GM18858 (cell line): Measurements from ENCODE around the gene LYRM4.
"Not testable (repeated sequence)": the region's sequence is repeated elsewhere in the genome, so short reads cannot be mapped to it uniquely, and the experiment has no call there.

Experiments used
- ATAC-seq: cut with Tn5 transposase; IDR thresholded peaks from one replicate; pipeline ENCODE4 v1.9.1; 2021; ENCODE audit not compliant: unreplicated experiment

LYRM4 gene

DNA sequence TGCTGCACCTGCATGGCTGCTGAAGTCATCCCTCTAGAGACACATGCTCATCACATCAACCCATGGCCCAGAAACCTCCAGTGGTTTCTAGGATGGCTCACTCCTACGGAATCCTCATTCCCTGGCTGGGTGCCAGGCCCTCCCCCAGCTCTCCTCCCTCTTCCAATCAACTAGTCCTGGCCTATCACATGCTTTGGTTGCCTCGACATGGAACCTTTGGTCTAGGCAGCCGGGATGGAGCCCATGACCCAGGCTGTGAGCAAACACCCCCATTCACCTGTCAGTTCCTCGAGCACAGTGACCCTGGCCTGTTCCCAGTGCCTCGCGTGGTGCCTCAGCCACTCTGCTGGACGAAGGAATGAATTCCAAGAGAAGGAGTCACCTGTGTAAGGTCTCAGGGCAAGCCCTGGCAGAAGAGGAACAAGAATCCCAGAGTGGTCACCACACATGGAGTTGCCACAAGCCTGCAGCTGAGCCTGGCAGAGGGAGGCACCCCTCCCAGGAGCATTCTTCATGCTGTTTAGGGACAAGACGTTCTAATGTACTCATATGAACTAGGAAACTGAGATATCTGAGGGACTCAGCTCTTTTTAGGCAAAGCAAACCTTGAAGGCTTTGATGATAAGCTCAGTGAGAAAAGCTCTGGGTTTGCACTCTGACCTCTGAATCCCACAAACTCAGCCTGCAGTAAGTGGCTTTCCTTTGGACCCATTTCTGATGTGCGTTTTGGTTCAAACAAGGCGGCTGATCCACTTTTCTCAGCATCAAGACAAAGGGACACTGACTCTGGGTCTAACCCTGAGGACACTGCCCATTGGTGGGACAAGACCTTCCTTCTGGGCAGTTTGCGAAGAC lies 135.4 kb downstream of the LYRM4 start:
- ATAC-seq: no peak

DNA sequence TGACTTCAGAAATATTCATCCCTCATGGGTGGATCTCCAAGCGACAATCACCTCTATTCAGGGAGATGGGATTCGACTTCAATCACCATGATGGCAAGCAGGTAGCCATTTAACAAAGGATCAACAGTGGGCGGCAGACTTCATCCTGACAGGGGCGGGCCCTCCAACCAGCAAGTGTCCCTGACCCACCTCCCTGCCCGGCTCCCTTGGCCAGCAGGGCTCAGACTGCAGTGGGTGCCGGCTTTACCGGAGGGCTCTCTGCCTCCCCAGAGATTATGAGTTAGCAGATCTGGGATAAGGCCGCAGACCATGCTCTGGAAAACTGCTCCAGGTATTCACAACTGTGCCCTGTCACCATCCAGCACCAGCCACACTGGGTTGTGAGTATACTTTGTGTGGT lies 136.2 kb downstream of the LYRM4 start:
- ATAC-seq: no peak

- no peak for ATAC-seq
These were observed 137.2 kb downstream of the LYRM4 start for GRCh38 chr6:5123296-5124143.

DNA sequence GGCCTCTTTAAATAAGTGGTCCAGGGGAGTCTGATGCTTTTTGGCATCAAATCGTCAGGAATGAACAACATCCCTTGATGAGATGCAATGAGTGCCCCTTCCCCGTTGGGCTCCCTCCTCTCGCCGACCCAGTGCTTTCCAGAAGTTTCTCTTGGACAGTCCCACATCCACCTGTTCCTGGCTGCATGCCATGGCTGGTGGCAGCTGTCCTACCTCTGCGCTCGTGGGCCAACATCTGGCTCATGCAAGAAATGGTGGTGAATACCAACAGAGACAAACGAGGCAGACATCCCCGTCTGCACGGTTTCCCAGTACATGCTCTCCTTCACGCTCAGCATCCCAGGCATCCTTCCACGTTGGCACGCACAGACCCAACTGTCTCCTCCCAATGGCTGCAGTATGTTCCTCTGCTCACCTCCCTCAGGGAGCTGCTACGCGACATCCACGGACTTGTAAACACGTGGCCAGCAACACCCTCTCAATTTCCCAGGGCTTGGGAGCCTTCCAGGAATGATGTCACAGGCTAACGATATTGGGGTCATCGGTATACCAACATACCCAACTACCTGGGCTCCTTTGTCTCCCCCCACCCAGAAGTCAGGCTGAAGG lies 138.1 kb downstream of the LYRM4 start:
- ATAC-seq: no peak

DNA sequence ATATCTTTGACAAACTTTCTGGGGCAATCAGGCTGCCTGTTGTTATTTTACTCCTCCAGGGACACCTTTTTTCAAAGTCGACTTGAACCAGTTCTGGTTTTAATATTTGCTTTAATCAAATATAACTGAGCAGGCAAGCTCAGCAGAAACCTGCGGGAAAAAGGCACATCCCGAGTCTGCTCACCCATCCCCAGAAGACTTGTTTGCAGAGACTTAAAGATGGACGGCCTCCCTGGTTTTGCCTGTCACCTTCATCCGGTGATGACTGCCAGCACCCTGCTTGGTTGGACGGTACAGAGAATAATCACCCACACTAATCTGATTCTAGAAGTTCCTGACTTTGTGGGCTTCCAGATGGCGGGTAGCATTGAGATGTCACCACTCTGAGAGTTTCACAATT lies 138.8 kb downstream of the LYRM4 start:
- no peak for ATAC-seq

DNA sequence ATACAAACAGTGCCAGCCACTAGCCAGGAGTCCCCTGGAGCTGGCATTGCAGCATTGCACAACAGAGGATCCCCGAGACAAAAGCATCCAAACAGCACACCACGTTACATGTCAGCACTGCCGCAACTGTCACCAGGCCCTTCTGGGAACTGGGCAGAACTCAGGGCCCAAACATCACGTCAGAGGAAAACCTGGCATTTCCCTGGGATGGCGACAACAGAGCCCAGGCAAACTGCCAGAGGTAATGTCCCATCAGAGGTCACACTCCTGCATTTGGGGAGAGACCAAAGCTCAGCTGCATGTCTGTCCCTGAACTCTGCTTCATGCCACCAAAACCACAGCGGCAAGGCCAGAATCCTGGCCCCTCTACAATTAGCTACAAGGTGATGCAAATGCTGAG lies 139.3 kb downstream of the LYRM4 start:
- no peak for ATAC-seq

- ATAC-seq: not testable (repeated sequence)
These were observed 140.2 kb downstream of the LYRM4 start for GRCh38 chr6:5120543-5120942.

DNA sequence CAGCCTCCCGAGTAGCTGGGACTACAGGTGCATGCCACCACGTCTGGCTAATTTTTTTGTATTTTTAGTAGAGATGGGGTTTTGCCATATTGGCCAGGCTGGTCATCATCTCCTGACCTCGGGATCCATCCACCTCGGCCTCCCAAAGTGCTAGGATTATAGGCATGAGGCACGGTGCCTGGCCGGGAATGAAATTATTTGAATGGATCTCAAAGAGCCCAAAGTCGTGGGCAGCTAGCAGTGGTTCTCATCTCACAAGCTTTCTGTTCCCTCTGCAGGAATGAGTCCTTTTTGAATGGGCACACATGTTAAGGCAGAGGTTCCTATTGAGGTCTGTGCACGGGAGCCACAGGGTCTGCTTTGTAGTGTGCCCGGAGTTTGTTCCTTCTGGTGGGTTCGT lies 140.7 kb downstream of the LYRM4 start:
- no peak for ATAC-seq

GRCh38 chr6:5119090-5119951 lies 141.4 kb downstream of the LYRM4 start:
- ATAC-seq: no peak

DNA sequence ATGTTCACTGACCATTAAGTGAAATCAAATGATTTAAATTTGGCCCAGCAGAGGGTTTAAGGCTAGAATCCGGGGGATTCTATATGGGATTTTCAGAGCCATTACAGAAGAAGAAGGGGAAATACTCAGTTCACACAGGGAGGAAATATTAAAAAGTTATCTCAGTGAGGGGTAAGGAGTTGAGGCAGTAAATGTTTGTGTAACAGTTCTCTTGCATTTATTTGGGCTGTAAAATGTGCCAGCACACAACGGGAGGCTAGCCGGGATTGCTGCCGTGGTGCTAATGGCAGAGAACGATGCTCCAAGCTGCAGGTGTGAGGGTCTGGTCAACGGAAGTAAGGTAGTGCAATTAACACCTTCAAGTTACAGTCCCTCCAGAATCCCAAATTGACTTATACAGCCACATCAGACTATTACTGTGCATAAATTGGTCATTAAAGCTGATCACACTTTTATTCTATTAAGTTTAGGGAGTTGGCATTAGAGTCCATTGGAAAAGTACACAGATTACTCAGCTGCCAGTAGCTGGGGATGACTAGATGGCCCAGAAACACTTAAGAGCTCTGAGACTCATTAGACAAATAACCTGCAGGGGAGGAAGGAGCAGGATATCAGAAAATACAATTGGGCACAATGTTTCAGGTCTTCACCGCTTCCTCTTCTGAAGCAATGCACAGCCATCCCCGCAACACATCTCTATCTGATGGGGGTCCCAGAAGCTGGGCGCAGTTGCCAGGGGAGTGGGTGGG lies 144.3 kb downstream of the LYRM4 start:
- no peak for ATAC-seq

GRCh38 chr6:5115168-5115567 lies 145.6 kb downstream of the LYRM4 start:
- no peak for ATAC-seq

DNA sequence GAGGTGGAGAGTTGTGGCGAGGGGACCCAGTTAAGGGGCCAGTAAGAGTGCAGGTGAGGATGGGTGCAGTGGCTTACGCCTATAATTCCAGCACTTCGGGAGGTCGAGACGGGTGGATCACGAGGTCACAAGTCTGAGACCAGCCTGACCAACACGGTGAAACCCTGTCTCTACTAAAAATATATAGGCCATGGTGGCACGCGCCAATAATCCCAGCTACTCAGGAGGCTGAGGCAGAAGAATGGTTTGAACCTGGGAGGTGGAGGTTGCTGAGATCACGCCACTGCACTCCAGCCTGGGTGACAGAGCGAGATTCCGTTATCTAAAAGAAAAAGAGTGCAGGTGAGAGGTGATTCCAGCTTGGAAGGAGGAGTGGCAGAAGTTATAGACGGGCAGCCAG lies 147.7 kb downstream of the LYRM4 start:
- ATAC-seq: no peak

DNA sequence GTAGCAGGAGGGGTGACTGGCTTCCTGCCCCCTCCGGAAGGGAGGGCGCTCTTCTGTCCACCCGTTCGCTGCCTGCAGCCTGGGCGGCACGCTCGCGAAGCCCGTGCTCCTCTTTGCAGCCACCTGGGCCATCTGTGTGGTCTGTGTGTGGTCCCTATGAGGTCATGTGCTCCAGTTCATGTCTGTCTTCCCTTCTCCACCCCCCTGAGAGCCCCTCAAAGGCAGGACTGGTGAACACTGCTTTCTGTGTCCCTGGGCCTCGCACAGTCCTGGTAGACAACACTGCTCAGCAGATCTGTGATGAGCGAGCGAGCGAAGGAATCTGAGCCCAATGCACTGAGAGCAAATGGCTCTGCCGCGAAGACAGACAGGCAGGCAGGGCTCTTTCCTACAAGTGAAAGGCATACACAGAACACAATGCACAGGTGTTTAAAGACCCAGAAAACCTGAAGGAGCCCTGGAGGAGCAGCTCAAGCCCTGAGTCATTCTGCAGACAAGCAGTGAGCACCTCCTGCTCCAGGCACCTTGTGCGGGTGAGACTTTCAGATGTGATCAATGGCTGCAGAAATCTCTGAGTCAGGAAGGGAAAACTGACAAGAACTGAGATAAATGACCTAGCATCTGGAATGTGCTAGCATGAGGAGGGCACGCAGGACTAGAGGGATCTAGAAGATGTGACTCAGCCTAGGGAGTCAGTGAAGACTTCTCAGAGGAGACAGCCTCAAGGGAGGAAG lies 148.5 kb downstream of the LYRM4 start:
- ATAC-seq: no peak

DNA sequence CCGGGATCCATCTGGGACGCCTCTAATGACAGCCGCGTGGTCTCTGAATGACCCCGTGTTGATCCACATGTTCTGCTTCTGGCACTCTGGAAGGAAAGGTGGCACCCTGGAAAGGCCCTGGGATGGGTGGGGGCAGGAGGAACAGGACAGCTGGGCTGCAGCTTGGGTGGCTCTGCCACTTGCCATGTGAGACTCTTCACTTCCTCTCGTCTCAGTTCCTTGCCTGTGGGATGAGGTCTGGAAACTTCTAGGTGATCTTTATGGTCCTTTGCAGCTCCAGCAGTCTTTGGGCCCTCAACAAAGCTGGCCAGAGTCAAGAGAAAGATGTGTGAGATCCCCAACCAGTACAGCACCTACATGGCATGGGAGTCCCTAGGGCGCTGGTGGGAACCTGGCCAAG lies 149.1 kb downstream of the LYRM4 start:
- no peak for ATAC-seq

DNA sequence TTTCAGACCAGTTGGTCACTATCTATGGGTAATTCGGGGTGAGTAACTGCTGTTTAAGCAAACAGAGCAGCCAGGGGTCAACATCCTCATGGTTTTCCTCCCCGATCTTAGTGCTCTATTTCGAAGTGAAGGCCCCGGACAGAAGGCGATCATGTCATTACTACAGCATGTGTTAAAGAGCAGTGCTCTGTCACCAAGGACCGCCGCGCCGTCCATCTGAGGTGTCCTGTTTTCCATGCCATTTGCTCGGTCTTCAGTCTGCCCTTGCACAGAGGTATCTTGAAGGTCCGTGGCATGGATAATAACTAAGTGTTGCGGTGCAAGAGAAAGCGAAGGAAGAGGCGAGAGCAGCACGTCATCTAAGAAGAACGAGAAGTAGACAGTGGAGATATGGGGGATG lies 150.5 kb downstream of the LYRM4 start:
- no peak for ATAC-seq

DNA sequence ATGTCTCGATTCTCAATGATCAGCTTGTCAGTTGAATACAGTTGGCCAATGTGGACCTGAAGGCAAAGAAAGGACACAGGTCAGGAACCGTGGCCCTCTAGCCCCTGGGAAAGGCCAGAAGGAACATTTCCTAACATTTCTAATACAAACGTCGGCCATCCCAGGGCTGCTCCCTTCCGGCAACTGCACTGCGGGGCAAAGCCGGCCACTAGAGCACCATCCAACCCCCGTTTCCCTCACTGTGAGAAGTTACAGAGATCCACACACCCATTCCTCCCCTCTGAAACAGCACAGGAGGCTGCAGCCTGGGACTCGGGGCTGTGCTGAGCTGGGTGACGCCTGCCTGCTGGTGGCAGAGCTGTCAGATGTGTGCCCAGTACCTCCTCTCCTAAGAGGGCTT lies 151.3 kb downstream of the LYRM4 start:
- ATAC-seq: no peak

DNA sequence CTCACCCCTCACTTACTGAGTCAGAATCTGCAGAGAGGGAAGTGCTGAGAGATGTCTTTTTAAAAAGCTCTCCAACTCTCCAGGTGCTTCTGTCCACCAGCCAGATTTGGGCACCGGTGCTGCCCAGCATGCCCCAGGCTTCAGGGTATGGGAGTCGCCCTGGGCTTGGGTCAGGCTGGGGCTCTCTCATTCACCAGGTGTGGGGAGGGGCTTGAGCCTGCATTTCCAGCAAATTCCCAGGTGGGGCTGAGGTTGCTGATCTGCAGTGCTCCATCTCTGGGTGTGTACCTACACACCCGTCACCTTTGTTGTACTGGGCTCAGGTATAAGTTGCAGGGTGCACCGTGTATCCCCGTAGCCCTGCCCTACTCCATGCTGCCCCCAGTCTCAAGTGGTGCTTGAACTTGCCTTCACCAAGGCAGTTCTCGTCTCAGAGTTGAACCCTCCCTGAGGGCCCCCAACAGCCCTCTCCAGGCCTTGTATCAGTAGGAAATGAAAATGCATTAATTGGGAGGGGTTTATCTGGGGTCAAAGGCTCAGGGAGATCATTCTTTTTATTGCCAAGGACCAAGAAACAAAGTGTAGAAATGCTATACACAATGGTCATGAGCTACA lies 152.1 kb downstream of the LYRM4 start:
- ATAC-seq: no peak

DNA sequence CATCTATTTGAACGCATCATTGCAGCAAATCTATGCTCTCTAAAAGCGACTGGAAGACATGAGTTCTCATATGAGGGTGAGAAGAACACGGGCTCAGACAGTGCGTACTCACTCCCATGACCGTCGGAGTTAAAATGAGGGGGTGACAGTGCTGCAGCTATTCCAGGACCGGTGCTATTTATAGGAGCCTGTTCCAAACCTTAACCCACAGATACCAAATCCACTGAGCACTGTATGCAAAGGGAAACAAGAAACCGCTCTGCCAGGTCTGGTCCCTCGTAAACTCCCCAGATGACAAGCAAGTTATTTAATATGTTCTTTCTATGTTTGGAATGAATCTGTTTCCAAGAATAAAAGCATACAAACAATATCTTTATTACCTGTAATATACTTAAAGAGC lies 152.7 kb downstream of the LYRM4 start:
- no peak for ATAC-seq

GRCh38 chr6:5107341-5107740 lies 153.4 kb downstream of the LYRM4 start:
- no peak for ATAC-seq
